Right lobe of liver (tissue), 4 donors: ENCODE data around the gene SNTA1.

Experiments
- CTCF ChIP-seq, 4 donors: fragments of 200-600 bp in 3 of 4; fragments of 450-650 bp in 1 of 4; IDR thresholded peaks; one replicate each; pipeline versions ENCODE4 v1.5.1 to v1.8.0; 2016 to 2022; ENCODE audit warnings: antibody characterized with exemption in 4 of 4, mild to moderate bottlenecking in 2 of 4
- POLR2A ChIP-seq: fragments of 450-650 bp; IDR thresholded peaks from one replicate; pipeline ENCODE4 v1.6.1; 2017; ENCODE audit warnings: antibody characterized with exemption, mild to moderate bottlenecking
- donor health status: DM: no; HTN: no; CAD: no.
- donor health status: DM: no; HTN: no; CAD: no.
- donor health status: DM: no; HTN: yes; CAD: no.

- no peak for TF ChIP-seq CTCF (IDR thresholded peaks at IDR 0.05)
- no peak for TF ChIP-seq POLR2A
Measured at GRCh38 chr20:33482581-33482980, 39.0 kb upstream of the SNTA1 start.
